HL-60 (cell line): ENCODE measurements around the gene LRRC8B.

Experiments used
- DNase-seq, 2 experiments: peaks; one replicate each; pipeline ENCODE4 v3.0.0-alpha.2; 2010 to 2020; ENCODE audit warnings: low read depth in 1 of 2, low spot score in 1 of 2
- H3K27ac ChIP-seq: fragments of 250-450 bp; sonication (Bioruptor Pico); replicated peaks from 2 replicates; pipeline ENCODE4 v1.5.1; 2020; ENCODE audit warnings: mild to moderate bottlenecking, moderate library complexity
- H3K27me3 ChIP-seq: fragments of 250-450 bp; sonication (Bioruptor Pico); 2 replicates; pipeline ENCODE4 v1.5.1; 2021; ENCODE audit warnings: mild to moderate bottlenecking, moderate library complexity; ENCODE audit not compliant: insufficient read depth, poor library complexity, severe bottlenecking
- H3K4me3 ChIP-seq: replicated peaks from 2 replicates; pipeline ENCODE4 v1.5.1; 2011; ENCODE audit warnings: mild to moderate bottlenecking, control low read depth, low read length; ENCODE audit not compliant: insufficient read depth
- CTCF ChIP-seq: IDR thresholded peaks from one replicate; pipeline ENCODE4 v1.5.1; 2011; ENCODE audit warnings: low read length, control low read depth, inconsistent platforms; ENCODE audit not compliant: insufficient read depth
- GABPA ChIP-seq: IDR thresholded peaks from 2 replicates; pipeline ENCODE4 v1.6.1; 2012; ENCODE audit warnings: low read depth
- POLR2AphosphoS5 ChIP-seq: IDR thresholded peaks from 2 replicates; pipeline ENCODE4 v1.6.1; 2012; ENCODE audit warnings: low read depth
- REST ChIP-seq: IDR thresholded peaks from 2 replicates; pipeline ENCODE4 v1.6.1; 2012; ENCODE audit warnings: low read depth; ENCODE audit not compliant: insufficient replicate concordance
- SPI1 ChIP-seq: IDR thresholded peaks from 2 replicates; pipeline ENCODE4 v1.6.1; 2012; ENCODE audit warnings: low read depth, mild to moderate bottlenecking, borderline replicate concordance

The LRRC8B gene

DNA sequence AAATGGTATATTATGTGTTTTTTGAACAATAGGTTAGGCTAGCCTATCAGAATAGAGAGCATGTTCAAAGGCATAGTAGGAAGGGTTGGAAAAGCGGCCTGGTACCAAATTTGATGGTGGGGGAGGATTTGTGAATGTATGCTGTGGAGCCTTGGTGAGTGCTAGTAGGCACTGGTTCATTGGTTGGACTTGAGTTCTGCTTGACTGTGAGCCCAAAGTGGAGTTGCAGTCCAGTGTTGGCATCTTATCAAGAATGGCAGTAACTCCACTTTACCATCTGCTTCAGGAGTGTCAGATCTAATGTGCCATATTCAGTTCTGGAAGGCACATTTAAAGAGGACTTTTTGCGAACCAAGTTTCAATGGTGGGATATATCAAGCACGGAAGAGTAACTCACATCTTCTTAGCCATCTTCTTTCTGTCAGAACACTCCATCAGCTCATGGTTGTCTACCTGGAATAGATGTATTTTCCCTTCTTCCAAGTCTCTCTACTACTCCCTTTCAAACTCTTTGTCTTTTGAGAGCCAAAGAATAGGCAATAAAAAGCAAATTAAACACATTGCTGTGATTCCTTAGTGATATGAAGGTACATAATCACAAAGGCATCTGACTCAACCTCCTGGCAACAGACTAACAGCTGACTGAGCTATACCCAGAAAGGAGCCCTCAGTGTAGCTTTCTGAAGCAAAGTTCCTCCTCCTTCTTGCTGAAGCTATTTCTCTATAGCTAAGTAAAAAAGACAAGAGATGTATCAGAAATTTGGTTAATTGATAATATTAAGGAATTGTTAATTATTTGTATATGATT lies 21.7 kb downstream of the LRRC8B start:
- no peak for TF ChIP-seq REST
- no peak for TF ChIP-seq POLR2AphosphoS5
- no peak for TF ChIP-seq SPI1
- no peak for TF ChIP-seq GABPA
- no peak for TF ChIP-seq CTCF
- DNase-seq = no peak
- Histone ChIP-seq H3K4me3 (no peak overlapping the region), H3K27me3 (no peaks in the 10 kb centered on the region), H3K27ac (no peak overlapping the region)

DNA sequence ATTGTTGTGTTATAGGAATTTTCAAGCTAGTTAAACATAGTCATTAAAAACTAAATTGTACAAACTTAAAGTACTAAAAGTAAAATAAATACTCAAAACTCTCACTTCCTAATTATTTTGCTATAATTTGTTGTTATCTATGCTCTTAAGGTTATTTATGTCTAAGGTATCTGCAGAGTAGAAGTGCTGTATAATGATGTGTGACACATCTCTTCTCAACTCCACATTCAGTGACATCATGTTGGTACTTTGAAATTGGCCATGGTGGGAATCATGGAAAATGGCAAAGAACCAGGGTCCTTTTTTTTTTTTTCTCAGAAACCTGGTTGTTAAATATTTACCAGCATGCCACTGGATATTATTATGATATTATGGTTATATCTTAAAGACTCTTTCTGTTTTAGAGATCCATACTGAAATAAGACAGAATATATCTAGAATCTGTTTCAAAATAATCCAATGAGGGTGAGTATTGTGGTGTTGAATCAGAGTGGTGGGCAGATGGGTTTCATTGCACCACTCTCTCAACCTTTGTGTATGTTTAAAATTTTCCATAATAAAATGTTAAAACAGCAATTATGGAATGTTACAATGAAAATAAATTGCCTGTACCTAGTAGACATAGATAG lies 22.4 kb downstream of the LRRC8B start:
- DNase-seq = no peak
- H3K4me3 ChIP-seq = no peak overlapping the region
- no peak for TF ChIP-seq GABPA
- TF ChIP-seq REST = no peak
- TF ChIP-seq POLR2AphosphoS5 = no peak
- TF ChIP-seq CTCF = no peak
- TF ChIP-seq SPI1 = no peak
- no peak overlapping the region for H3K27ac ChIP-seq
- H3K27me3 ChIP-seq = no peaks in the 10 kb centered on the region

DNA sequence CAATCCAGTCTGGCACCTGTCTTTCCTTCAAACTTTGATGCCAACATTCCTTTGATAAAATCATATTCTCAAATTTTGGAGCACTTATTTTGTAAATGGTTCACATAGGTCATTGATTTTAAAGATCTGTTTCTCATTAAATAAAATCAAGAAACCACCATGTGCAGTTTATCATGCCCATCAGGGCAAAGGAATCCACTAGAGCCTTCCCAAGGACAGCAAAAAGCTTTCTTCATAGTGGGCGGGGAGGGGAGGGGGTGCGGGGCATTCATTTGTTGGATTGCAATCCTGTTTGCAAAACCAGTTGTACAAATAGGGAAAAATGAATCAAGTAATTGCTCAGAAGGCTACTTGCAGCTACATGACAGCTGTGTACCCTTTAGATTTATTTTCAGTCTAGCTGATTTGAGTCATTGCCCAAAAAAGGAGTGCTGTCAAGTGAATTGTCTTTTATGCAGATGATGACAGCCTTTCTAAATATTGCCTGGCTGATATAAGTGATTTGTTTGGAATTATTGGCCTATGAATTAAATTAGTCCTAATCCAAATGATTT lies 23.0 kb downstream of the LRRC8B start:
- no peaks in the 10 kb centered on the region for H3K27me3 ChIP-seq
- H3K27ac ChIP-seq = no peak overlapping the region
- DNase-seq = no peak
- TF ChIP-seq CTCF (no peak), SPI1 (no peak), REST (no peak), POLR2AphosphoS5 (no peak), GABPA (no peak)
- H3K4me3 ChIP-seq = no peak overlapping the region
